Measurements from ENCODE around the gene CDRT4. TPM values are rescaled to one million over a fixed set of nuclear protein-coding genes. Genes with fewer than 3 reads are reported as not detected.

CDRT4 gene
- total RNA-seq, 4 donors from 2014 or later: 1.8 to 8.7 (median 7.0) TPM

- TF ChIP-seq, protein P1, sequence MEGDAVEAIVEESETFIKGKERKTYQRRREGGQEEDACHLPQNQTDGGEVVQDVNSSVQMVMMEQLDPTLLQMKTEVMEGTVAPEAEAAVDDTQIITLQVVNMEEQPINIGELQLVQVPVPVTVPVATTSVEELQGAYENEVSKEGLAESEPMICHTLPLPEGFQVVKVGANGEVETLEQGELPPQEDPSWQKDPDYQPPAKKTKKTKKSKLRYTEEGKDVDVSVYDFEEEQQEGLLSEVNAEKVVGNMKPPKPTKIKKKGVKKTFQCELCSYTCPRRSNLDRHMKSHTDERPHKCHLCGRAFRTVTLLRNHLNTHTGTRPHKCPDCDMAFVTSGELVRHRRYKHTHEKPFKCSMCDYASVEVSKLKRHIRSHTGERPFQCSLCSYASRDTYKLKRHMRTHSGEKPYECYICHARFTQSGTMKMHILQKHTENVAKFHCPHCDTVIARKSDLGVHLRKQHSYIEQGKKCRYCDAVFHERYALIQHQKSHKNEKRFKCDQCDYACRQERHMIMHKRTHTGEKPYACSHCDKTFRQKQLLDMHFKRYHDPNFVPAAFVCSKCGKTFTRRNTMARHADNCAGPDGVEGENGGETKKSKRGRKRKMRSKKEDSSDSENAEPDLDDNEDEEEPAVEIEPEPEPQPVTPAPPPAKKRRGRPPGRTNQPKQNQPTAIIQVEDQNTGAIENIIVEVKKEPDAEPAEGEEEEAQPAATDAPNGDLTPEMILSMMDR (IDR thresholded peaks at IDR 0.05; ENCODE audit: low read depth): no peak
These were observed 10.3 kb downstream of the CDRT4 start for GRCh38 chr17:15456972-15457722.

- TF ChIP-seq, protein P1 (IDR thresholded peaks at IDR 0.05; ENCODE audit: low read depth): no peak
These were observed 10.9 kb downstream of the CDRT4 start for GRCh38 chr17:15456496-15456895.

GRCh38 chr17:15454346-15454745 is 13.1 kb downstream of the CDRT4 start:
- TF ChIP-seq, protein P1 (IDR thresholded peaks at IDR 0.05; ENCODE audit: low read depth): no peak

- TF ChIP-seq, protein P1 (IDR thresholded peaks at IDR 0.05; ENCODE audit: low read depth): no peak
These were observed 13.6 kb downstream of the CDRT4 start for GRCh38 chr17:15453782-15454181.

DNA sequence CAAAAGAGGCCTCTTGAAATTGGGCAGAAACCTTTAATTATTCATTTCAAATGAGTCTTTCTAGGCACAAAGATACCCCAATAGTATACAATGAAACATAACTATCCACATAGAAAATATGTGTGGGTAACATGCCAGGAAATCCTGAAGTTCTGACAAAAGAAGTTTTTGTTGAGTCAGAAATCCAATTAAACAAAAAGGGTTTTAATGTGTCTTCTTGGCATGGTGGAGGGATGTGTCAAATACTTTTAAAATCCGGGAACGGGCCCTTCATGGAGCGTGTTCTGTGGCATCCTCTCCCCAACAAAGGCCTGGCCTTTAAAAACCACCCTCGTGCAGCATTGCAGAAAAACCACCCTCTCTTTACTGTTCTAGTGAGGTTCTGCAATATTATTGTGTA is 14.2 kb downstream of the CDRT4 start:
- TF ChIP-seq, protein P1 (IDR thresholded peaks at IDR 0.05; ENCODE audit: low read depth): no peak

DNA sequence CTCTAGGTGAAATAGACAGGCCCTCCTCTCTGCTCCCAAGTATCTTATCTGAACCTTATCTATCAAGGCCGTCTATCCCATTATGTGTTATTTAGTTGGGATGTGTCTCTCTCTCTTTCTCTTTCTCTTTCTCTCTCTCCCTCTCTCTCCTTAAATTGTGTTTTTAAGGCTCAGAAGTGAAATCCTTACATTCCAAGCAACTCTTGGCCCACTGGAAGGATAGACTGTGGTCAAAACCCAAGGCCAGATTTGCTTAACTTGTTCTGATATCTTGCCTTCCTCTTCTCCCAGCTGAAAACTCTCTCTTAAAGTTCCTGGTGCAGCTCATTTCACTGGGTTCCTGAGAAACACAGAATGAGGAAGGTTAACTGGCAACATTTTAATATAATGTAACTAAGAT is 14.7 kb downstream of the CDRT4 start:
- TF ChIP-seq, protein P1 (IDR thresholded peaks at IDR 0.05; ENCODE audit: low read depth): no peak

GRCh38 chr17:15451680-15452079 is 15.7 kb downstream of the CDRT4 start:
- TF ChIP-seq, protein P1 (IDR thresholded peaks at IDR 0.05; ENCODE audit: low read depth): no peak

Data from subcutaneous adipose tissue (tissue), 4 donors.